HL-60 (cell line): ENCODE results near the gene NCS1.

Source experiments
- GABPA ChIP-seq: IDR thresholded peaks from 2 replicates; pipeline ENCODE4 v1.6.1; 2012; ENCODE audit warnings: low read depth
- POLR2AphosphoS5 ChIP-seq: IDR thresholded peaks from 2 replicates; pipeline ENCODE4 v1.6.1; 2012; ENCODE audit warnings: low read depth
- TF ChIP-seq, protein P1 (sequence below): IDR thresholded peaks from one replicate; pipeline ENCODE4 v1.5.1; 2011; ENCODE audit warnings: low read length, control low read depth, inconsistent platforms; ENCODE audit not compliant: insufficient read depth
- TF ChIP-seq, protein P2 (sequence below): IDR thresholded peaks from 2 replicates; pipeline ENCODE4 v1.6.1; 2012; ENCODE audit warnings: low read depth; ENCODE audit not compliant: insufficient replicate concordance

DNA sequence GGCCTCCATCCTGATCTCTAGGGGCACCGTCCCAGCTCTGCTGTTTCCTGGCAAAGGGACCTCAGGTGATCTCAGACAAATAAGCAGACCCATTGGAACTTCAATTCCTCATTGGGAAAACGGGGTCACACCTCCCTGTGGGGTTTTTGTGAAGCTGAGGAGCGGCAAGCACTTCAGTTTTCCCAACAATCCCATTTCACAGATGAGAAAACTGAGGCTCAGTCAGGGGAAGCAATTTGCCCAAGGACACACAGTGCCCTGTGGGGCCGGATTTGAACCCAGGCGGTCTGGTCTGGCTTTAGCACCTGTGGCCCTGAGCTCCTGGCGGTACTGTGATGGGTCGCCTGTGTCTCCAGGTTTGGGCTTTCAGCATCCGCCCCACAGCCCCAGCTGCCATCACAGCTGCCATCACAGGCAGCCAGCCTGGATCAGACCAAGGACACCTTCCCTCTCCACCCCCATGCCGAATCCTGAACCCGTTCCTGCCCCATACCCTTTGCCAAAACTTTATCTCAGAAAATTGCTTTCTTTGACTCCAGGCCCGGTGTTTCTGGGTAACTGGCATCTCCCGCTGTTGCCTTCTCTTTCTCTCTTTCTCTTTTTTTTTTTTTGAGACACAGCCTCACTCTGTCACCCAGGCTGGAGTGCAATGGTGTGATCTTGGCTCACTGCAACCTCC lies 26.4 kb downstream of the NCS1 start:
- TF ChIP-seq, protein P1, sequence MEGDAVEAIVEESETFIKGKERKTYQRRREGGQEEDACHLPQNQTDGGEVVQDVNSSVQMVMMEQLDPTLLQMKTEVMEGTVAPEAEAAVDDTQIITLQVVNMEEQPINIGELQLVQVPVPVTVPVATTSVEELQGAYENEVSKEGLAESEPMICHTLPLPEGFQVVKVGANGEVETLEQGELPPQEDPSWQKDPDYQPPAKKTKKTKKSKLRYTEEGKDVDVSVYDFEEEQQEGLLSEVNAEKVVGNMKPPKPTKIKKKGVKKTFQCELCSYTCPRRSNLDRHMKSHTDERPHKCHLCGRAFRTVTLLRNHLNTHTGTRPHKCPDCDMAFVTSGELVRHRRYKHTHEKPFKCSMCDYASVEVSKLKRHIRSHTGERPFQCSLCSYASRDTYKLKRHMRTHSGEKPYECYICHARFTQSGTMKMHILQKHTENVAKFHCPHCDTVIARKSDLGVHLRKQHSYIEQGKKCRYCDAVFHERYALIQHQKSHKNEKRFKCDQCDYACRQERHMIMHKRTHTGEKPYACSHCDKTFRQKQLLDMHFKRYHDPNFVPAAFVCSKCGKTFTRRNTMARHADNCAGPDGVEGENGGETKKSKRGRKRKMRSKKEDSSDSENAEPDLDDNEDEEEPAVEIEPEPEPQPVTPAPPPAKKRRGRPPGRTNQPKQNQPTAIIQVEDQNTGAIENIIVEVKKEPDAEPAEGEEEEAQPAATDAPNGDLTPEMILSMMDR = no peak
- no peak for TF ChIP-seq GABPA
- TF ChIP-seq, protein P2, sequence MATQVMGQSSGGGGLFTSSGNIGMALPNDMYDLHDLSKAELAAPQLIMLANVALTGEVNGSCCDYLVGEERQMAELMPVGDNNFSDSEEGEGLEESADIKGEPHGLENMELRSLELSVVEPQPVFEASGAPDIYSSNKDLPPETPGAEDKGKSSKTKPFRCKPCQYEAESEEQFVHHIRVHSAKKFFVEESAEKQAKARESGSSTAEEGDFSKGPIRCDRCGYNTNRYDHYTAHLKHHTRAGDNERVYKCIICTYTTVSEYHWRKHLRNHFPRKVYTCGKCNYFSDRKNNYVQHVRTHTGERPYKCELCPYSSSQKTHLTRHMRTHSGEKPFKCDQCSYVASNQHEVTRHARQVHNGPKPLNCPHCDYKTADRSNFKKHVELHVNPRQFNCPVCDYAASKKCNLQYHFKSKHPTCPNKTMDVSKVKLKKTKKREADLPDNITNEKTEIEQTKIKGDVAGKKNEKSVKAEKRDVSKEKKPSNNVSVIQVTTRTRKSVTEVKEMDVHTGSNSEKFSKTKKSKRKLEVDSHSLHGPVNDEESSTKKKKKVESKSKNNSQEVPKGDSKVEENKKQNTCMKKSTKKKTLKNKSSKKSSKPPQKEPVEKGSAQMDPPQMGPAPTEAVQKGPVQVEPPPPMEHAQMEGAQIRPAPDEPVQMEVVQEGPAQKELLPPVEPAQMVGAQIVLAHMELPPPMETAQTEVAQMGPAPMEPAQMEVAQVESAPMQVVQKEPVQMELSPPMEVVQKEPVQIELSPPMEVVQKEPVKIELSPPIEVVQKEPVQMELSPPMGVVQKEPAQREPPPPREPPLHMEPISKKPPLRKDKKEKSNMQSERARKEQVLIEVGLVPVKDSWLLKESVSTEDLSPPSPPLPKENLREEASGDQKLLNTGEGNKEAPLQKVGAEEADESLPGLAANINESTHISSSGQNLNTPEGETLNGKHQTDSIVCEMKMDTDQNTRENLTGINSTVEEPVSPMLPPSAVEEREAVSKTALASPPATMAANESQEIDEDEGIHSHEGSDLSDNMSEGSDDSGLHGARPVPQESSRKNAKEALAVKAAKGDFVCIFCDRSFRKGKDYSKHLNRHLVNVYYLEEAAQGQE = no peak
- no peak for TF ChIP-seq POLR2AphosphoS5
